Endothelial cell of umbilical vein (primary cell): ENCODE results near the gene KRTAP10-2.

Experiments used
- EZH2 ChIP-seq: IDR thresholded peaks from 2 replicates; pipeline ENCODE4 v1.6.1; 2012; ENCODE audit warnings: borderline replicate concordance, low read depth, mild to moderate bottlenecking, moderate library complexity, low read length, inconsistent platforms; ENCODE audit not compliant: severe bottlenecking
- FOS ChIP-seq: IDR thresholded peaks from 2 replicates; pipeline ENCODE4 v1.6.1; 2011; ENCODE audit warnings: mild to moderate bottlenecking, low read length, moderate library complexity, borderline replicate concordance; ENCODE audit not compliant: insufficient read depth
- JUN ChIP-seq: IDR thresholded peaks from 2 replicates; pipeline ENCODE4 v1.6.1; 2011; ENCODE audit warnings: borderline replicate concordance, low read depth; ENCODE audit not compliant: insufficient read length, insufficient read depth
- MYC ChIP-seq: IDR thresholded peaks from one replicate; pipeline ENCODE4 v1.6.1; 2011; ENCODE audit warnings: mild to moderate bottlenecking, low read depth, low read length
- POLR2A ChIP-seq: IDR thresholded peaks from 2 replicates; pipeline ENCODE4 v1.6.1; 2012; ENCODE audit warnings: low read depth, mild to moderate bottlenecking, control low read depth, low read length
- POLR2AphosphoS5 ChIP-seq: IDR thresholded peaks from 2 replicates; pipeline ENCODE4 v1.6.1; 2012; ENCODE audit warnings: low read depth, mild to moderate bottlenecking, control low read depth, low read length, moderate library complexity; ENCODE audit not compliant: insufficient read depth
- TF ChIP-seq, protein P1 (sequence below), 2 donors: IDR thresholded peaks; 1 replicate in 1 of 2; 2 replicates in 1 of 2; pipeline ENCODE4 v1.5.1; 2011; ENCODE audit warnings: low read length in 2 of 2, mild to moderate bottlenecking in 2 of 2, moderate library complexity in 2 of 2, control low read depth in 1 of 2, inconsistent platforms in 1 of 2, low read depth in 1 of 2; ENCODE audit not compliant: insufficient read depth in 1 of 2; ENCODE audit errors: extremely low read depth in 1 of 2
- TF ChIP-seq, protein P2 (sequence below): IDR thresholded peaks from 2 replicates; pipeline ENCODE4 v1.6.1; 2011; ENCODE audit not compliant: insufficient read depth, insufficient read length

DNA sequence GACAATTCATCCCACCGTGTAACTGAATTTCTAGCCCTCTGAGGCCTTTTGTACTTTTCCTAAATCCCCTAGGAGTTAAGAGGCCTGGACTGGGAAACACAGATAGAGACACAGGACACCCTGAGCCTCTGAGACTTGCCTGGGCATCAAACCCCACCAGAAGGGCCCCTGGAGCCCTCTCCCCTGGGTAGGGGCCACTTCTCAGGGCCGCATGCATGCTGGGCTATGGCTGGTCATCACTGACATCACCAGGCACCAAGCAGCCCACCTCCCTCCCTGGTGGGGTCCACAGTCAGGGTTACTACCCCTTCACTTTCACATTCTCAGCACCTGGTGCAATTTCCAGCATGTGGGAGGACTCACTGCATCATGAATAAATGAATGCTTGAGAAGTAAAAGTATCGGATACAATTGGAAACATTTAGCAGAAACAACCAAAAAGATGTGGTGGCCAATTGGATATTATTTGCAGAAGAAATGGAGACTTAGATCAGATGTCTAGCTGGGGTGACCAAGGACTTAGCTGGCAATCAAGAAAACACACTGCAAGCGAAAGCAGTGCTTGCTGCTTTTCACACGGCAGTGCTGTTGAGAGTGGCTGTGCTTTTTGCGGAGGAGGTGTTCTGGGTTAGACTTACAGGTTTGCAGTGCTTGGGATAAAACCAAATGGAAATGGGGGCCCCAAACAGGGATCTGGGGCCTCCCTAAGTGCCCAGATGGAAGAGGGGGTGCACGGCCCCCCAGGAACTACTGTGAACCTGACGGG lies 48.1 kb upstream of the KRTAP10-2 start:
- TF ChIP-seq, protein P1, sequence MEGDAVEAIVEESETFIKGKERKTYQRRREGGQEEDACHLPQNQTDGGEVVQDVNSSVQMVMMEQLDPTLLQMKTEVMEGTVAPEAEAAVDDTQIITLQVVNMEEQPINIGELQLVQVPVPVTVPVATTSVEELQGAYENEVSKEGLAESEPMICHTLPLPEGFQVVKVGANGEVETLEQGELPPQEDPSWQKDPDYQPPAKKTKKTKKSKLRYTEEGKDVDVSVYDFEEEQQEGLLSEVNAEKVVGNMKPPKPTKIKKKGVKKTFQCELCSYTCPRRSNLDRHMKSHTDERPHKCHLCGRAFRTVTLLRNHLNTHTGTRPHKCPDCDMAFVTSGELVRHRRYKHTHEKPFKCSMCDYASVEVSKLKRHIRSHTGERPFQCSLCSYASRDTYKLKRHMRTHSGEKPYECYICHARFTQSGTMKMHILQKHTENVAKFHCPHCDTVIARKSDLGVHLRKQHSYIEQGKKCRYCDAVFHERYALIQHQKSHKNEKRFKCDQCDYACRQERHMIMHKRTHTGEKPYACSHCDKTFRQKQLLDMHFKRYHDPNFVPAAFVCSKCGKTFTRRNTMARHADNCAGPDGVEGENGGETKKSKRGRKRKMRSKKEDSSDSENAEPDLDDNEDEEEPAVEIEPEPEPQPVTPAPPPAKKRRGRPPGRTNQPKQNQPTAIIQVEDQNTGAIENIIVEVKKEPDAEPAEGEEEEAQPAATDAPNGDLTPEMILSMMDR (IDR thresholded peaks at IDR 0.05; ENCODE audit: extremely low read depth in 1 of 2, insufficient read depth in 1 of 2, low read depth in 1 of 2, low read length in 2 of 2): no peak
- TF ChIP-seq POLR2A: no peak
- TF ChIP-seq POLR2AphosphoS5: no peak
- TF ChIP-seq EZH2: no peak
- no peak for TF ChIP-seq FOS
- TF ChIP-seq MYC: no peak
- TF ChIP-seq, protein P2, sequence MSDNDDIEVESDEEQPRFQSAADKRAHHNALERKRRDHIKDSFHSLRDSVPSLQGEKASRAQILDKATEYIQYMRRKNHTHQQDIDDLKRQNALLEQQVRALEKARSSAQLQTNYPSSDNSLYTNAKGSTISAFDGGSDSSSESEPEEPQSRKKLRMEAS: no peak
- no peak for TF ChIP-seq JUN
